Measurements from ENCODE around the gene ABO. TPM values are rescaled to one million over a fixed set of nuclear protein-coding genes. Genes with fewer than 3 reads are reported as not detected.
A peak's percentile ranks its signal among the peaks of the same experiment; 100 is the strongest.

ABO gene
- total and polyA plus RNA-seq, 9 of the 15 experiments (the other 6 are each of a cell fraction or from before 2014, with no cell fraction given): 5.0 to 21.9 (median 11.9) TPM

DNA sequence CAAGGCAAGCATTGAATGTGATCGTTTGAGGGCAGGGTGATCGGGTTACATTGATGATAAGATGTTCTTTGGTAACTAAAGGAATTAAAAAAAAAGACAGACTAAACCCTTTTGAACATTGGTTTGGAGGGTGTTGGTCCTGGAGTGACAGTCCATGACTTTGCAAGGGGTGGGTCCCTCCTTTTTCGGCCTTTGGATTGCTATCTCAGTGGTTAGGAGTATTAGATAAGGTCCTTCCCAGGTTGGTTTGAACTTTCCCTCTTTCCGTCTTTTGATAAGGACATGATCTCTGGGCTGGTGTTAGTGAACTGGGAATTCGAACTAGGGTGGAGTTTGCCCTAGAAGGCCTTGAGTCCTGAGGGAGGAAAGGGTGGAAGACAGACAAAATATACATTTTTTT, 5.4 kb upstream of the ABO start (continued):
- TF ChIP-seq SOX6 (IDR thresholded peaks at IDR 0.05) (no peak), POLR3G (IDR thresholded peaks at IDR 0.05; ENCODE audit: extremely low read depth, insufficient read length, insufficient replicate concordance) (no peak), NUFIP1 (IDR thresholded peaks at IDR 0.05; ENCODE audit: partially characterized antibody) (no peak), DPF2 (IDR thresholded peaks at IDR 0.05) (peak; percentile 53; the same call in 1 of the 2 replicates), ZNF766 (CRISPR knock-in tag; conservative IDR thresholded peaks at IDR 0.05) (0 out of 2 replicates have a peak, but pooled peaks have one; percentile 47), KAT8 (IDR thresholded peaks at IDR 0.05; ENCODE audit: low read depth) (no peak), SMARCA4 (IDR thresholded peaks at IDR 0.05) (peak; percentile 53), ATF7 (IDR thresholded peaks at IDR 0.05) (no peak), ZNF436 (CRISPR knock-in tag; IDR thresholded peaks at IDR 0.05) (no peak), FOXA1 (IDR thresholded peaks at IDR 0.05; ENCODE audit: borderline replicate concordance) (no peak), TSC22D4 (tag; IDR thresholded peaks at IDR 0.05) (no peak), U2AF2 (optimal IDR thresholded peaks at IDR 0.05; ENCODE audit: low read depth, low read length) (no peak), PPARD (CRISPR knock-in tag; IDR thresholded peaks at IDR 0.05) (no peak), ZNF431 (CRISPR knock-in tag; IDR thresholded peaks at IDR 0.05) (no peak), PRMT5 (CRISPR knock-in tag; IDR thresholded peaks at IDR 0.05) (no peak), GATAD2B (IDR thresholded peaks at IDR 0.05; ENCODE audit: borderline replicate concordance) (no peak), CTBP1 (IDR thresholded peaks at IDR 0.05; ENCODE audit: borderline replicate concordance) (peak; percentile 39; the same call in 1 of the 2 replicates), ZC3H11A (IDR thresholded peaks at IDR 0.05; ENCODE audit: low read depth, low read length) (no peak), ZEB2 (IDR thresholded peaks at IDR 0.05) (0 out of 2 replicates have a peak, but pooled peaks have one; percentile 40)
- TF ChIP-seq, protein P1, sequence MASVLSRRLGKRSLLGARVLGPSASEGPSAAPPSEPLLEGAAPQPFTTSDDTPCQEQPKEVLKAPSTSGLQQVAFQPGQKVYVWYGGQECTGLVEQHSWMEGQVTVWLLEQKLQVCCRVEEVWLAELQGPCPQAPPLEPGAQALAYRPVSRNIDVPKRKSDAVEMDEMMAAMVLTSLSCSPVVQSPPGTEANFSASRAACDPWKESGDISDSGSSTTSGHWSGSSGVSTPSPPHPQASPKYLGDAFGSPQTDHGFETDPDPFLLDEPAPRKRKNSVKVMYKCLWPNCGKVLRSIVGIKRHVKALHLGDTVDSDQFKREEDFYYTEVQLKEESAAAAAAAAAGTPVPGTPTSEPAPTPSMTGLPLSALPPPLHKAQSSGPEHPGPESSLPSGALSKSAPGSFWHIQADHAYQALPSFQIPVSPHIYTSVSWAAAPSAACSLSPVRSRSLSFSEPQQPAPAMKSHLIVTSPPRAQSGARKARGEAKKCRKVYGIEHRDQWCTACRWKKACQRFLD (CRISPR knock-in tag; IDR thresholded peaks at IDR 0.05): no peak
- TF ChIP-seq, protein P2, sequence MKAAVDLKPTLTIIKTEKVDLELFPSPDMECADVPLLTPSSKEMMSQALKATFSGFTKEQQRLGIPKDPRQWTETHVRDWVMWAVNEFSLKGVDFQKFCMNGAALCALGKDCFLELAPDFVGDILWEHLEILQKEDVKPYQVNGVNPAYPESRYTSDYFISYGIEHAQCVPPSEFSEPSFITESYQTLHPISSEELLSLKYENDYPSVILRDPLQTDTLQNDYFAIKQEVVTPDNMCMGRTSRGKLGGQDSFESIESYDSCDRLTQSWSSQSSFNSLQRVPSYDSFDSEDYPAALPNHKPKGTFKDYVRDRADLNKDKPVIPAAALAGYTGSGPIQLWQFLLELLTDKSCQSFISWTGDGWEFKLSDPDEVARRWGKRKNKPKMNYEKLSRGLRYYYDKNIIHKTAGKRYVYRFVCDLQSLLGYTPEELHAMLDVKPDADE (conservative IDR thresholded peaks at IDR 0.05; ENCODE audit: control insufficient read depth, low read depth, low read length): no peak
- TF ChIP-seq, protein P3, sequence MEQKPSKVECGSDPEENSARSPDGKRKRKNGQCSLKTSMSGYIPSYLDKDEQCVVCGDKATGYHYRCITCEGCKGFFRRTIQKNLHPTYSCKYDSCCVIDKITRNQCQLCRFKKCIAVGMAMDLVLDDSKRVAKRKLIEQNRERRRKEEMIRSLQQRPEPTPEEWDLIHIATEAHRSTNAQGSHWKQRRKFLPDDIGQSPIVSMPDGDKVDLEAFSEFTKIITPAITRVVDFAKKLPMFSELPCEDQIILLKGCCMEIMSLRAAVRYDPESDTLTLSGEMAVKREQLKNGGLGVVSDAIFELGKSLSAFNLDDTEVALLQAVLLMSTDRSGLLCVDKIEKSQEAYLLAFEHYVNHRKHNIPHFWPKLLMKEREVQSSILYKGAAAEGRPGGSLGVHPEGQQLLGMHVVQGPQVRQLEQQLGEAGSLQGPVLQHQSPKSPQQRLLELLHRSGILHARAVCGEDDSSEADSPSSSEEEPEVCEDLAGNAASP (IDR thresholded peaks at IDR 0.05): no peak
- TF ChIP-seq, protein P4, sequence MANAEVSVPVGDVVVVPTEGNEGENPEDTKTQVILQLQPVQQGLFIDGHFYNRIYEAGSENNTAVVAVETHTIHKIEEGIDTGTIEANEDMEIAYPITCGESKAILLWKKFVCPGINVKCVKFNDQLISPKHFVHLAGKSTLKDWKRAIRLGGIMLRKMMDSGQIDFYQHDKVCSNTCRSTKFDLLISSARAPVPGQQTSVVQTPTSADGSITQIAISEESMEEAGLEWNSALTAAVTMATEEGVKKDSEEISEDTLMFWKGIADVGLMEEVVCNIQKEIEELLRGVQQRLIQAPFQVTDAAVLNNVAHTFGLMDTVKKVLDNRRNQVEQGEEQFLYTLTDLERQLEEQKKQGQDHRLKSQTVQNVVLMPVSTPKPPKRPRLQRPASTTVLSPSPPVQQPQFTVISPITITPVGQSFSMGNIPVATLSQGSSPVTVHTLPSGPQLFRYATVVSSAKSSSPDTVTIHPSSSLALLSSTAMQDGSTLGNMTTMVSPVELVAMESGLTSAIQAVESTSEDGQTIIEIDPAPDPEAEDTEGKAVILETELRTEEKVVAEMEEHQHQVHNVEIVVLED (CRISPR knock-in tag; IDR thresholded peaks at IDR 0.05): no peak

All from K562 (cell line).